ENCODE results near the gene RASSF7. TPM values are rescaled to one million over a fixed set of nuclear protein-coding genes. Genes with fewer than 3 reads are reported as not detected.

RASSF7 gene
- total and polyA plus RNA-seq, 8 donors, result 16.7 to 330 (median 94.9) TPM

DNA sequence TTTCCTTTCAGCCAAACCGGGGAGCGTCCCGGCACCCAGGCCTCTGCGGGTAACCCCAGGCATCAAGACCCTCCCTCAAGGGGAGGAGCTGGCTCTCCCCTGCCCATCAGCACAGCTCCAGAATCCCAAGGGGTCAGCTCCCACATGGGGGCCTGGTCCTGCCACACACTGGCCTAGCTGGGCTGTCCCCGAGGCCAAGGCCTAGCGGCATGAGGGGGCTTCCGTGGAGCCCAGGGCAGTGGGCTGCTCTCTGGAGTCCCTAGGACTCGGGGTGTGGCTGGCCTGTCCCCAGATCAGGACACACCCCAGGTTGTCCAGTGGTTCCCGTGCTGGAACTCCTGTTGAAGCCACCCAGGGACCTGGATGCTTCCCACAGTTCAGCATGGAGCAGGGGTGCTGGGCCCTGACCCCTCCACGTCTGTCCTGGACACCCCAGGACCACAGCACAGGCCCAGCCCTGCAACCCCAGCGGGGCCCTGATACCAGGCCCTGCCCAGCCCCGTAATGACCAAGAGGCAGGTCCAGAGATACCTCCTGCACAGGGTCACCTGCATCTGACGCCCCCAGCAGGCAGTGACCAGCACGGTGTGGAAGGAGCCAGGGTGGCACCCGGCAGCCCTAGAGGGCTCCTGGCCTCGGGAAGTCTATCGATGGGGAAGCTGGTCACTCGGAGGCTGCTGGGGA is 30.9 kb upstream of the RASSF7 start:
- 68 to 79% (median 76%) methylated on average over 11 to 18 of the region's 18 CpGs for WGBS, 5 donors
- intact Hi-C loops (cut with DNase I; ENCODE audit: low total_unique reads), result no loop called here
- Histone ChIP-seq H3K4me3 (no peak overlapping the region), H3K9me3 (no peaks in the 10 kb centered on the region), H3K27me3 (no peaks in the 10 kb centered on the region), H3K27ac (no peak overlapping the region), H3K36me3 (peaks cover 13 to 36% (median 33%) of the 10 kb centered on the region in 4 donors), H3K4me1 (peaks cover 14 to 24% (median 22%) of the 10 kb centered on the region in 4 donors)
- DNase-seq, result peak in 1 of 2 donors; percentile 2
- TF ChIP-seq POLR2AphosphoS5 (IDR thresholded peaks at IDR 0.05), result no peak
- no peak for TF ChIP-seq EP300 (IDR thresholded peaks at IDR 0.05)
- TF ChIP-seq, protein P1, sequence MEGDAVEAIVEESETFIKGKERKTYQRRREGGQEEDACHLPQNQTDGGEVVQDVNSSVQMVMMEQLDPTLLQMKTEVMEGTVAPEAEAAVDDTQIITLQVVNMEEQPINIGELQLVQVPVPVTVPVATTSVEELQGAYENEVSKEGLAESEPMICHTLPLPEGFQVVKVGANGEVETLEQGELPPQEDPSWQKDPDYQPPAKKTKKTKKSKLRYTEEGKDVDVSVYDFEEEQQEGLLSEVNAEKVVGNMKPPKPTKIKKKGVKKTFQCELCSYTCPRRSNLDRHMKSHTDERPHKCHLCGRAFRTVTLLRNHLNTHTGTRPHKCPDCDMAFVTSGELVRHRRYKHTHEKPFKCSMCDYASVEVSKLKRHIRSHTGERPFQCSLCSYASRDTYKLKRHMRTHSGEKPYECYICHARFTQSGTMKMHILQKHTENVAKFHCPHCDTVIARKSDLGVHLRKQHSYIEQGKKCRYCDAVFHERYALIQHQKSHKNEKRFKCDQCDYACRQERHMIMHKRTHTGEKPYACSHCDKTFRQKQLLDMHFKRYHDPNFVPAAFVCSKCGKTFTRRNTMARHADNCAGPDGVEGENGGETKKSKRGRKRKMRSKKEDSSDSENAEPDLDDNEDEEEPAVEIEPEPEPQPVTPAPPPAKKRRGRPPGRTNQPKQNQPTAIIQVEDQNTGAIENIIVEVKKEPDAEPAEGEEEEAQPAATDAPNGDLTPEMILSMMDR (IDR thresholded peaks at IDR 0.05), result no peak
- no peak for TF ChIP-seq POLR2A (IDR thresholded peaks at IDR 0.05)

DNA sequence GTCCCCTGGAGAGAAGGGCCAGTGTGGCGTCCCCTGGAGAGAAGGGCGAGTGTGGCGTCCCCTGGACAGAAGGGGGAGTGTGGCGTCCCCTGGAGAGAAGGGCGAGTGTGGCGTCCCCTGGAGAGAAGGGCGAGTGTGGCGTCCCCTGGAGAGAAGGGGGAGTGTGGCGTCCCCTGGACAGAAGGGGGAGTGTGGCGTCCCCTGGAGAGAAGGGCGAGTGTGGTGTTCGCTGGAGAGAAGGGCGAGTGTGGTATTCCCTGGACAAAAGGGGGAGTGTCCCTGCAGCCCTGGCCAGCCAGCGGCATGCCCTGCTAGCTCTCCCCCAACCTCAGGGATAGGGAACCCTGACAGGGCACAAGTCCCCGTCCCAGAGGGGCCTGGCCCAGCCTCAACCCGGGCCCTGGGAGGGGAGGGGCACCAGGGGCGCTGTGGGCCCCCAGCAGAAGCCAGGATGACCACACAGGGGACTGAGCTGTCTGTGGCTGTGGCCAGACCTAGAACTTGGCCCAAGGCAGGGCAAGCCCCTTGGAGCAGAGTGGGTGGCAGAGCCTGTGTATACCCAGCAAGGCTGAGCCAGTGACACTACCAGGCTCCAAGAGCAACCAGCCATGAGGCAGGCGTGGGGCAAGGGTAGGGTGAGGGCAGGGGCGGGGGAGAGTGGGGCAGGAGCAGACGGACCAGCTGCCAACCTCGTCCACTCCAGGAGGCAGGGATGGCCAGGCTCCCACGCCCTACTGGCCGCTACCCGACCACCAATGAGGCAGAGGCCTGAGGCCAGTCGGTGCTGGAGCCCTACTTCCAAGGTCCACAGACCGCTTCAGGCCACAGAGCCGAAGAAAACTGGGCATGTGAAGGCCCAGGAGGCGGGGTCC is 29.6 kb upstream of the RASSF7 start:
- TF ChIP-seq POLR2AphosphoS5 (IDR thresholded peaks at IDR 0.05) (no peak), POLR2A (IDR thresholded peaks at IDR 0.05) (no peak), EP300 (IDR thresholded peaks at IDR 0.05) (no peak)
- TF ChIP-seq, protein P1 (IDR thresholded peaks at IDR 0.05), result no peak
- intact Hi-C loops (cut with DNase I; ENCODE audit: low total_unique reads), result no loop called here
- WGBS, 5 donors, result 85 to 91% (median 89%) methylated on average over 20 to 28 of the region's 28 CpGs
- H3K36me3 ChIP-seq, result peaks cover 13 to 36% (median 33%) of the 10 kb centered on the region in 4 donors
- DNase-seq, result peak in 1 of 2 donors; percentile 7
- H3K4me3 ChIP-seq, result no peak overlapping the region
- H3K27ac ChIP-seq, result no peak overlapping the region
- no peaks in the 10 kb centered on the region for H3K9me3 ChIP-seq
- H3K4me1 ChIP-seq, result peaks cover 20 to 28% (median 28%) of the 10 kb centered on the region in 4 donors
- H3K27me3 ChIP-seq, result no peaks in the 10 kb centered on the region

DNA sequence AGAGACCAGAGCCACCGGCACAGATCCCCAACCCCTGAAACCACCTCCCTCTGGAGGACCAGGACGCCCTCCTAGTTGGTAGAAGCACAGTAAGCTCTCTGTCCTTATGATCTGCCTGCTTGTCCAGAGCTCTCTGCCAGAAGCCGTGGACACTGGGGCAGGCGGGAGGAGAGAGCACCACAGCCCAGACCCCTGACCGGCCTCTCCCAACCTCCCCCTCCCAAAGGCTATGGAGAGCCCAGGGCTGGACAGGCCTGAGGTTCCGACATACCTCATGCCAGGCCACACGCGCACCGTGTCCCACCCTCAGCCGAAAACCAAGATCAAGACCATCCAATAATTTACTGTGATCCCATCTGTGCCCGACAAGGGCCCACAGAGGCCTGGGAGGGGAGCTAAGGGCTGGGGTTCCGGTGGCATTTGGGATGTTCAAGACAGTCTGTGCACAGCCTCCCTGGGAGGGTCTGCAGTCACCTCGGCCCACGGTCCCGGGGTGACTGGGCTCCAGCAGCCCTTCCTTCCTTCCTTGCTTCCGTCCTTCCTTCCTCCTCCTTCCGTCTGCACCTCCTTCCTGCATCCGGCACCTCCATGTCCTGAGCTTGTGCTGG is 28.7 kb upstream of the RASSF7 start:
- peaks cover 0 to 8% (median 0%) of the 10 kb centered on the region in 3 donors for H3K27me3 ChIP-seq
- H3K9me3 ChIP-seq, result no peaks in the 10 kb centered on the region
- TF ChIP-seq POLR2A (IDR thresholded peaks at IDR 0.05) (no peak), EP300 (IDR thresholded peaks at IDR 0.05) (no peak)
- TF ChIP-seq, protein P1 (IDR thresholded peaks at IDR 0.05), result no peak
- H3K4me3 ChIP-seq, result no peak overlapping the region
- H3K27ac ChIP-seq, result no peak overlapping the region
- 84 to 88% (median 87%) methylated on average over 16 to 18 of the region's 18 CpGs for WGBS, 5 donors
- DNase-seq, result peak in 1 of 2 donors; percentile 3
- peaks cover 27 to 37% (median 36%) of the 10 kb centered on the region in 4 donors for H3K4me1 ChIP-seq
- peaks cover 13 to 36% (median 33%) of the 10 kb centered on the region in 4 donors for H3K36me3 ChIP-seq
- intact Hi-C loops (cut with DNase I; ENCODE audit: low total_unique reads), result no loop called here

DNA sequence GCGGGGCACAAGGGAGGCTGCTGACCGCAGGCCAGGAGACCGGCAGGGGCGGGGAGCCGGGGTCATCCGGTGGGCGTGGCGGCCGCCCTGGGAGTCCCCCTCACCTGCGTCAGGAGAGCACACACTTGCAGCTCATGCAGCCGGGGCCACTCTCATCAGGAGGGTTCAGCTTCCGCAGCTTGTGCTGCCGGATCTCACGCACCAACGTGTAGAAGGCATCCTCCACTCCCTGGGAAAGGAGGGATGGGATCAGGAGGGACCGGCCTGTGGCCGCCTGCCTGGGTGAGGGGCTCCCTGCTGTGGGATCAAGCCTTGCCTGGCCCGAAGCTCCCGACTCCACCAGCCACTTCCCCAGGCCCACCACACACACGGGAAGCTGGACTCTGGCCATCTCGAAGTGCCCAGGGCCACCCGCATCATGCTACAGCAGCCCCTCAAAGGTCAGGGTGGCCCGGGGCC is 28.2 kb upstream of the RASSF7 start:
- Histone ChIP-seq H3K36me3 (peaks cover 13 to 36% (median 33%) of the 10 kb centered on the region in 4 donors), H3K9me3 (no peaks in the 10 kb centered on the region), H3K27ac (no peak overlapping the region), H3K4me1 (peaks cover 33 to 42% (median 41%) of the 10 kb centered on the region in 4 donors), H3K27me3 (peaks cover 0 to 13% (median 0%) of the 10 kb centered on the region in 3 donors), H3K4me3 (no peak overlapping the region)
- peak in 1 of 2 donors; percentile 39 for DNase-seq
- WGBS, 5 donors, result 70 to 84% (median 79%) methylated on average over 15 to 23 of the region's 23 CpGs
- TF ChIP-seq POLR2AphosphoS5 (IDR thresholded peaks at IDR 0.05), result no peak
- TF ChIP-seq POLR2A (IDR thresholded peaks at IDR 0.05), result no peak
- no peak for TF ChIP-seq EP300 (IDR thresholded peaks at IDR 0.05)
- TF ChIP-seq, protein P1 (IDR thresholded peaks at IDR 0.05), result no peak
- intact Hi-C loops (cut with DNase I; ENCODE audit: low total_unique reads), result no loop called here
